ENCODE results near the gene SPX. TPM values are rescaled to one million over a fixed set of nuclear protein-coding genes. Genes with fewer than 3 reads are reported as not detected.

SPX gene
- total and polyA plus RNA-seq, 2 of the 8 experiments (the other 6 are each of a cell fraction or from before 2014, with no cell fraction given), result 1.2 to 1.3 TPM

GRCh38 chr12:21559855-21560569 is 33.9 kb downstream of the SPX start:
- CTCF ChIA-PET (ENCODE audit: partially characterized antibody), result no interaction called here

More at GRCh38 chr12:21559855-21560569, 33.9 kb downstream of the SPX start:
- Histone ChIP-seq H2BK12ac (ENCODE audit: low read depth, low read length) (no peak overlapping the region), H3K36me3 (ENCODE audit: control insufficient read depth in 2 of 4, insufficient read depth in 4 of 4, low read length in 3 of 4) (no peaks in the 10 kb centered on the region), H3K18ac (ENCODE audit: extremely low read depth, low read length) (no peak overlapping the region), H2BK5ac (ENCODE audit: low read depth, low read length) (no peak overlapping the region), H4K91ac (replicated peaks; ENCODE audit: insufficient read length, low read length) (no peak overlapping the region), H3K79me2 (ENCODE audit: control insufficient read depth in 1 of 2, insufficient read depth in 2 of 2, low read length in 2 of 2) (no peaks in the 10 kb centered on the region), H3K56ac (replicated peaks; ENCODE audit: insufficient read length, low read depth, low read length) (no peak overlapping the region), H2AFZ (ENCODE audit: low read length) (no peak overlapping the region), H3K27ac (ENCODE audit: low read depth, low read length) (no peak overlapping the region), H4K8ac (ENCODE audit: extremely low read depth, insufficient read depth, low read length) (no peak overlapping the region), H3K27me3 (replicated peaks in 1 of 4; ENCODE audit: control insufficient read depth in 3 of 4, extremely low read depth in 1 of 4, insufficient read depth in 3 of 4, low read length in 3 of 4) (no peaks in the 10 kb centered on the region), H3K9ac (replicated peaks in 1 of 4; ENCODE audit: extremely low read depth in 1 of 4, low read depth in 3 of 4, low read length in 3 of 4) (no peak overlapping the region), H2BK120ac (replicated peaks; ENCODE audit: low read depth, low read length) (no peak overlapping the region), H2AK5ac (ENCODE audit: low read depth, low read length) (no peak overlapping the region), H3K23ac (ENCODE audit: insufficient read length) (no peak overlapping the region), H3K4me1 (replicated peaks in 1 of 4; ENCODE audit: control insufficient read depth in 3 of 4, insufficient read depth in 4 of 4, low read length in 3 of 4) (no peaks in the 10 kb centered on the region), H4K5ac (ENCODE audit: insufficient read length, low read depth, low read length) (no peak overlapping the region), H3K14ac (ENCODE audit: insufficient read length) (no peak overlapping the region), H3K4me2 (ENCODE audit: insufficient read depth in 1 of 2, low read depth in 2 of 2, low read length in 2 of 2) (no peak overlapping the region), H3K9me3 (ENCODE audit: insufficient read depth in 2 of 2, low read depth in 1 of 2, low read length in 1 of 2) (no peaks in the 10 kb centered on the region), H3K79me1 (ENCODE audit: low read depth, low read length) (no peaks in the 10 kb centered on the region), H2BK15ac (ENCODE audit: low read length) (no peak overlapping the region), H3K4ac (replicated peaks; ENCODE audit: insufficient read length, low read depth, low read length) (no peak overlapping the region), H2BK20ac (ENCODE audit: low read length) (no peak overlapping the region), H4K20me1 (replicated peaks in 1 of 2; ENCODE audit: control insufficient read depth in 1 of 2, insufficient read depth in 2 of 2, low read length in 2 of 2) (no peaks in the 10 kb centered on the region), H3K4me3 (ENCODE audit: extremely low read depth in 1 of 4, insufficient read depth in 2 of 4, low read depth in 3 of 4, low read length in 4 of 4) (no peak overlapping the region), H3K23me2 (ENCODE audit: low read depth, low read length) (no peaks in the 10 kb centered on the region)
- FAIRE-seq (no peak), DNase-seq (ENCODE audit: low read depth in 1 of 2, low spot score in 2 of 2) (no peak)
- POLR2A ChIA-PET (ENCODE audit: partially characterized antibody), result no interaction called here
- 94% methylated on average over 7 of the region's 7 CpGs; no CpG with 5 or more reads in 1 of the 2 experiments for WGBS, 2 experiments (ENCODE audit: extremely low coverage in 1 of 2, insufficient coverage in 1 of 2, insufficient read length in 1 of 2, insufficient replicate concordance in 2 of 2, low coverage in 1 of 2, low lambda C conversion rate in 2 of 2, missing lambda C conversion rate in 1 of 2)
- TF ChIP-seq ASH2L (IDR thresholded peaks at IDR 0.05; ENCODE audit: low read length), result no peak
- TF ChIP-seq GTF2F1 (IDR thresholded peaks at IDR 0.05; ENCODE audit: borderline replicate concordance, low read depth, low read length), result no peak
- TF ChIP-seq, protein P1, sequence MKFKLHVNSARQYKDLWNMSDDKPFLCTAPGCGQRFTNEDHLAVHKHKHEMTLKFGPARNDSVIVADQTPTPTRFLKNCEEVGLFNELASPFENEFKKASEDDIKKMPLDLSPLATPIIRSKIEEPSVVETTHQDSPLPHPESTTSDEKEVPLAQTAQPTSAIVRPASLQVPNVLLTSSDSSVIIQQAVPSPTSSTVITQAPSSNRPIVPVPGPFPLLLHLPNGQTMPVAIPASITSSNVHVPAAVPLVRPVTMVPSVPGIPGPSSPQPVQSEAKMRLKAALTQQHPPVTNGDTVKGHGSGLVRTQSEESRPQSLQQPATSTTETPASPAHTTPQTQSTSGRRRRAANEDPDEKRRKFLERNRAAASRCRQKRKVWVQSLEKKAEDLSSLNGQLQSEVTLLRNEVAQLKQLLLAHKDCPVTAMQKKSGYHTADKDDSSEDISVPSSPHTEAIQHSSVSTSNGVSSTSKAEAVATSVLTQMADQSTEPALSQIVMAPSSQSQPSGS (IDR thresholded peaks at IDR 0.05; ENCODE audit: low read length), result no peak
- no peak for TF ChIP-seq CEBPB (IDR thresholded peaks at IDR 0.05; ENCODE audit: low read depth, low read length)
- no peak for TF ChIP-seq BRCA1 (IDR thresholded peaks at IDR 0.05; ENCODE audit: low read depth, low read length)
- TF ChIP-seq GABPA (IDR thresholded peaks at IDR 0.05; ENCODE audit: borderline replicate concordance, insufficient read depth, low read length), result no peak
- no peak for TF ChIP-seq CREB1 (IDR thresholded peaks at IDR 0.05)
- TF ChIP-seq SP2 (IDR thresholded peaks at IDR 0.05; ENCODE audit: low read length), result no peak
- TF ChIP-seq HDAC2 (IDR thresholded peaks at IDR 0.05; ENCODE audit: borderline replicate concordance in 1 of 2, low read depth in 2 of 2, low read length in 2 of 2), result no peak

All from H1 (cell line).